ENCODE data around the gene BPIFB2.

- TF ChIP-seq CTCF (IDR thresholded peaks at IDR 0.05) (no peak), POLR2AphosphoS5 (IDR thresholded peaks at IDR 0.05; ENCODE audit: insufficient read depth in 1 of 2, low read depth in 1 of 2) (no peak), POLR2A (IDR thresholded peaks at IDR 0.05) (no peak)
Observed at GRCh38 chr20:33061658-33062028, 54.1 kb downstream of the BPIFB2 start.
